Measurements from ENCODE around the gene CREBZF.

Gene CREBZF

GRCh38 chr11:85695546-85695945 is 30.6 kb upstream of the CREBZF start:
- no peaks in the 10 kb centered on the region for H3K9me3 ChIP-seq (ENCODE audit: control insufficient read depth, insufficient read depth, low read depth, low read length)
- POLR2A ChIA-PET: interaction anchor here (1.2 kb wide), 1 partner anchor 17 kb away, joined by 3 read pairs; no protein-coding TSS in a partner anchor
- H3K27ac ChIP-seq (ENCODE audit: extremely low read depth, low read depth, low read length): no peak overlapping the region
- no peaks in the 10 kb centered on the region for H3K36me3 ChIP-seq (ENCODE audit: control insufficient read depth in 2 of 2, insufficient read depth in 1 of 2, low read length in 2 of 2)
- no peak for TF ChIP-seq ZNF292 (tag by site-specific recombination; IDR thresholded peaks at IDR 0.05; ENCODE audit: borderline replicate concordance, low read depth)
- H3K4me1 ChIP-seq (ENCODE audit: control insufficient read depth, insufficient read depth, low read length): no peaks in the 10 kb centered on the region
- no peak overlapping the region for H3K4me3 ChIP-seq (ENCODE audit: low read depth, low read length)
- CTCF ChIA-PET: interaction anchor here (0.9 to 3.3 kb wide), 9 partner anchors 9 to 166 kb away, joined by 3 to 18 read pairs (median 5); partner anchors contain the start of gene CCDC89

- no peak overlapping the region for H3K4me3 ChIP-seq (ENCODE audit: low read depth, low read length)
- TF ChIP-seq ZNF473 (tag by site-specific recombination; IDR thresholded peaks at IDR 0.05) (no peak), PRDM6 (tag by site-specific recombination; IDR thresholded peaks at IDR 0.05) (0 out of 2 replicates have a peak, but pooled peaks have one; percentile 7), SALL2 (tag by site-specific recombination; IDR thresholded peaks at IDR 0.05; ENCODE audit: borderline replicate concordance) (no peak), TRIM28 (IDR thresholded peaks at IDR 0.05; ENCODE audit: borderline replicate concordance, low read length) (no peak), ZNF391 (tag by site-specific recombination; IDR thresholded peaks at IDR 0.05; ENCODE audit: borderline replicate concordance, low read depth) (no peak), ZNF654 (tag by site-specific recombination; IDR thresholded peaks at IDR 0.05; ENCODE audit: low read depth) (peak; percentile 62), ZNF302 (tag by site-specific recombination; IDR thresholded peaks at IDR 0.05; ENCODE audit: low read depth) (no peak), ZNF23 (tag by site-specific recombination; IDR thresholded peaks at IDR 0.05; ENCODE audit: borderline replicate concordance) (no peak), ZNF423 (tag by site-specific recombination; IDR thresholded peaks at IDR 0.05) (no peak), ZNF16 (tag by site-specific recombination; IDR thresholded peaks at IDR 0.05; ENCODE audit: low read depth) (no peak), ZNF518A (tag by site-specific recombination; conservative IDR thresholded peaks at IDR 0.05; ENCODE audit: low read depth) (no peak), ZBTB11 (tag by site-specific recombination; conservative IDR thresholded peaks at IDR 0.05; ENCODE audit: low read depth) (no peak)
- no peaks in the 10 kb centered on the region for H3K9me3 ChIP-seq (ENCODE audit: control insufficient read depth, insufficient read depth, low read depth, low read length)
- H3K27ac ChIP-seq (ENCODE audit: extremely low read depth, low read depth, low read length): no peak overlapping the region
- no peaks in the 10 kb centered on the region for H3K36me3 ChIP-seq (ENCODE audit: control insufficient read depth in 2 of 2, insufficient read depth in 1 of 2, low read length in 2 of 2)
- ChIA-PET POLR2A (interaction anchor here (1.2 to 1.8 kb wide), 2 partner anchors 18 to 116 kb away, joined by 3 to 4 read pairs; no protein-coding TSS in a partner anchor), CTCF (interaction anchor here (0.6 to 3.3 kb wide), 10 partner anchors 8 to 648 kb away, joined by 3 to 18 read pairs (median 4); partner anchors contain the start of gene CCDC89)
- H3K4me1 ChIP-seq (ENCODE audit: control insufficient read depth, insufficient read depth, low read length): no peaks in the 10 kb centered on the region
Measured at GRCh38 chr11:85694385-85694980, 29.6 kb upstream of the CREBZF start.

All from HEK293 (cell line).